ENCODE data around the gene ZNF837.

- TF ChIP-seq EZH2 (IDR thresholded peaks at IDR 0.05; ENCODE audit: borderline replicate concordance, low read depth, low read length, severe bottlenecking), result no peak
- no peak for TF ChIP-seq CTCF (IDR thresholded peaks at IDR 0.05; ENCODE audit: borderline replicate concordance, extremely low read depth, low read length, poor library complexity, severe bottlenecking)
Observed at GRCh38 chr19:58416604-58417003, 35.8 kb upstream of the ZNF837 start.

Data from DND-41 (cell line).